Spleen (tissue), 11 donors: ENCODE data around the gene TERT. TPM values are rescaled to one million over a fixed set of nuclear protein-coding genes. Genes with fewer than 3 reads are reported as not detected.

ENCODE experiments used
- DNase-seq: peaks from one replicate; pipeline ENCODE4 v3.0.0-alpha.2; 2020
- H3K27ac ChIP-seq, 8 donors: fragments of 200-600 bp; sonication (generic) in 7 of 8; 1 replicate in 4 of 8; 2 replicates in 4 of 8; pipeline versions ENCODE4 v1.5.0 to v1.8.0; 2016 to 2021; ENCODE audit warnings: inconsistent platforms in 4 of 8, mild to moderate bottlenecking in 4 of 8, moderate library complexity in 1 of 8
- H3K27me3 ChIP-seq, 7 donors: fragments of 200-600 bp; sonication (generic) in 6 of 7; replicated peaks in 1 of 7; 1 replicate in 4 of 7; 2 replicates in 3 of 7; pipeline versions ENCODE4 v1.5.0 to v1.8.0; 2016 to 2021; ENCODE audit warnings: inconsistent platforms in 3 of 7, mild to moderate bottlenecking in 1 of 7
- H3K36me3 ChIP-seq, 6 donors: fragments of 200-600 bp; sonication (generic) in 5 of 6; 1 replicate in 4 of 6; 2 replicates in 2 of 6; pipeline versions ENCODE4 v1.5.0 to v1.8.0; 2016 to 2021; ENCODE audit warnings: inconsistent platforms in 2 of 6
- H3K4me1 ChIP-seq, 6 donors: fragments of 200-600 bp; sonication (generic) in 5 of 6; 1 replicate in 3 of 6; 2 replicates in 3 of 6; pipeline versions ENCODE4 v1.5.0 to v1.8.0; 2016 to 2021; ENCODE audit warnings: inconsistent platforms in 3 of 6
- H3K4me3 ChIP-seq, 8 donors: fragments of 200-600 bp; sonication (generic) in 7 of 8; 1 replicate in 4 of 8; 2 replicates in 4 of 8; pipeline versions ENCODE4 v1.5.0 to v1.8.0; 2016 to 2021; ENCODE audit warnings: inconsistent platforms in 4 of 8, mild to moderate bottlenecking in 4 of 8, moderate library complexity in 2 of 8
- H3K9me3 ChIP-seq, 8 donors: fragments of 200-600 bp; sonication (generic) in 7 of 8; 1 replicate in 4 of 8; 2 replicates in 4 of 8; pipeline versions ENCODE4 v1.5.0 to v1.8.0; 2016 to 2021; ENCODE audit warnings: inconsistent platforms in 4 of 8
- CTCF ChIP-seq, 11 experiments: fragments of 200-600 bp in 7 of 11; fragments of 450-650 bp in 4 of 11; sonication (generic) in 4 of 11; IDR thresholded peaks in 8 of 11; conservative IDR thresholded peaks in 3 of 11; 1 replicate in 7 of 11; 2 replicates in 4 of 11; pipeline versions ENCODE4 v1.4.0 to v1.8.0; 2016 to 2021; ENCODE audit warnings: antibody characterized with exemption in 11 of 11, inconsistent platforms in 4 of 11, mild to moderate bottlenecking in 1 of 11
- POLR2A ChIP-seq, 3 donors: fragments of 450-650 bp; IDR thresholded peaks; one replicate each; pipeline ENCODE4 v1.5.1; 2017; ENCODE audit warnings: antibody characterized with exemption in 3 of 3, mild to moderate bottlenecking in 1 of 3
- POLR2AphosphoS5 ChIP-seq, 3 donors: sonication (generic); formaldehyde crosslinking; IDR thresholded peaks; one replicate each; pipeline ENCODE4 v1.5.1; 2017; ENCODE audit warnings: antibody characterized with exemption in 3 of 3
- WGBS, 5 donors: extraction: QIAGEN DNeasy Blood & Tissue Kit in 3 of 5; methylation state at CpG; one replicate each; pipeline versions ENCODE4 v1.1.5 to v1.1.7; 2013 to 2018; 5-methylcytosine and 5-hydroxymethylcytosine counted together
- intact Hi-C: fragments of 100-400 bp; cut with DNase I; formaldehyde crosslinking; loops from one replicate; pipeline ENCODE4 v1.15.0; 2023; ENCODE audit warnings: low total_unique reads
- polyA plus RNA-seq, 3 donors: library from polyadenylated mRNA; stranded (reverse); fragments of 200-250 nt; gene quantifications; one replicate each; pipeline ENCODE4 v1.2.1, GENCODE V29; 2013
- total RNA-seq, 7 donors: library from RNA; depleted of rRNA in 3 of 7; stranded (reverse); fragments of >200 nt in 3 of 7; fragmentation: NEBNext Ultra II Directional in 4 of 7; extraction: Animal tissue kit (Norgen Biotek cat#: 25700) in 4 of 7; gene quantifications; one replicate each; pipeline versions ENCODE4 v1.1.0 to v1.2.1, GENCODE V29; 2016 to 2021
- donor health status: healthy with polysubstance abuse.
- donor health status: DM: no; HTN: no; CAD: no; lungs with moderate emphysema.
- donor health status: DM: no; HTN: no; CAD: no.
- donor health status: Bipolar disorder and iron deficiency.
- donor health status: healthy.
- donor health status: DM: no; HTN: no; CAD: no.
- donor health status: DM: yes; HTN: yes; CAD: no.

Gene TERT
- total and polyA plus RNA-seq, 10 donors, result 0.09 to 5.3 (median 0.40) TPM; not detected in 2

GRCh38 chr5:1274471-1274870 lies 20.4 kb downstream of the TERT start:
- H3K4me1 ChIP-seq, result no peaks in the 10 kb centered on the region
- no peak overlapping the region for H3K4me3 ChIP-seq
- intact Hi-C loops, result no loop called here
- H3K27ac ChIP-seq, result no peak overlapping the region
- H3K9me3 ChIP-seq, result peaks cover 0 to 10% (median 5%) of the 10 kb centered on the region in 8 donors
- no peaks in the 10 kb centered on the region for H3K36me3 ChIP-seq
- H3K27me3 ChIP-seq, result peaks cover 0 to 6% (median 0%) of the 10 kb centered on the region in 7 donors
- WGBS, 5 donors, result 87 to 90% (median 89%) methylated on average over 16 of the region's 16 CpGs
- TF ChIP-seq CTCF (IDR thresholded peaks at IDR 0.05 in 8 of 11, conservative IDR thresholded peaks at IDR 0.05 in 3 of 11) (no peak), POLR2AphosphoS5 (IDR thresholded peaks at IDR 0.05) (no peak), POLR2A (IDR thresholded peaks at IDR 0.05) (no peak)
- no peak for DNase-seq

DNA sequence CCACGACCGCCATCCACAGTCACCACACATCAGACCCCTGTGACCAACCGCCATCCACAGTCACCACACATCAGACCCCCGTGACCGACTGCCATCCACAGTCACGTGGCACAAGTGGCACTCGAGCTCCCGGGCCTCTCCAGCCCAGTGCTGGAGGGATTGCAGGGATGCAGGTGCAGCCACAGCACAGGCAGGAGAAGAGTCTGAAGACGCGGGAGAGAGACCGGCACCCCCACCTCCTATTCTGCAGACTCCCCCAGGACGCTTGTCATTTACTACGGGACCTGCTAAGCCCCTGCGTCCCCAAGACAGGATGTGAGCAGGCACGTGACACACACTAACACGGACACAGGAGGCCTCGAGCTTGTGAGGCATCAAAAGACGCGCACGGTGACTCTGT lies 21.1 kb downstream of the TERT start:
- intact Hi-C loops, result no loop called here
- Histone ChIP-seq H3K4me1 (no peaks in the 10 kb centered on the region), H3K36me3 (no peaks in the 10 kb centered on the region), H3K27me3 (peaks cover 0 to 6% (median 0%) of the 10 kb centered on the region in 7 donors), H3K27ac (no peak overlapping the region), H3K9me3 (peaks cover 0 to 8% (median 2%) of the 10 kb centered on the region in 8 donors), H3K4me3 (no peak overlapping the region)
- DNase-seq, result no peak
- no peak for TF ChIP-seq POLR2A (IDR thresholded peaks at IDR 0.05)
- TF ChIP-seq CTCF (IDR thresholded peaks at IDR 0.05 in 8 of 11, conservative IDR thresholded peaks at IDR 0.05 in 3 of 11), result no peak
- TF ChIP-seq POLR2AphosphoS5 (IDR thresholded peaks at IDR 0.05), result no peak
- 92 to 97% (median 95%) methylated on average over 18 to 20 of the region's 20 CpGs for WGBS, 5 donors

DNA sequence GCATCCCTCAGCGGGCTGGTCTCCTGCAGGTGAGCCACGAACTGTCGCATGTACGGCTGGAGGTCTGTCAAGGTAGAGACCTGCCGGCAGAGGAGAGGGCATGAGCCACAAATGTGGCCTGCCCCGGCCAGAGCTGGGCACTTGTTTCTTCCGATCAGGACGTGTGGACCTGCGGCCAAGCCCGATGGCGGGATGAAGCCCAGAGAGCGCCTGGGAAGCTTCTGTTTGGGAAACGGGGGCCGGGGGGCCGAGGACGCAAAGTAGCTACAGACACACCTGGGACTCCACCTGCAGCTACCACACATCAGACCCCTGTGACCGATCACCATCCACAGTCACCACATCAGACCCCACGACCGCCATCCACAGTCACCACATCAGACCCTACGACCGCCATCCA lies 22.7 kb downstream of the TERT start:
- TF ChIP-seq CTCF (IDR thresholded peaks at IDR 0.05 in 8 of 11, conservative IDR thresholded peaks at IDR 0.05 in 3 of 11) (no peak), POLR2AphosphoS5 (IDR thresholded peaks at IDR 0.05) (no peak), POLR2A (IDR thresholded peaks at IDR 0.05) (no peak)
- DNase-seq, result no peak

DNA sequence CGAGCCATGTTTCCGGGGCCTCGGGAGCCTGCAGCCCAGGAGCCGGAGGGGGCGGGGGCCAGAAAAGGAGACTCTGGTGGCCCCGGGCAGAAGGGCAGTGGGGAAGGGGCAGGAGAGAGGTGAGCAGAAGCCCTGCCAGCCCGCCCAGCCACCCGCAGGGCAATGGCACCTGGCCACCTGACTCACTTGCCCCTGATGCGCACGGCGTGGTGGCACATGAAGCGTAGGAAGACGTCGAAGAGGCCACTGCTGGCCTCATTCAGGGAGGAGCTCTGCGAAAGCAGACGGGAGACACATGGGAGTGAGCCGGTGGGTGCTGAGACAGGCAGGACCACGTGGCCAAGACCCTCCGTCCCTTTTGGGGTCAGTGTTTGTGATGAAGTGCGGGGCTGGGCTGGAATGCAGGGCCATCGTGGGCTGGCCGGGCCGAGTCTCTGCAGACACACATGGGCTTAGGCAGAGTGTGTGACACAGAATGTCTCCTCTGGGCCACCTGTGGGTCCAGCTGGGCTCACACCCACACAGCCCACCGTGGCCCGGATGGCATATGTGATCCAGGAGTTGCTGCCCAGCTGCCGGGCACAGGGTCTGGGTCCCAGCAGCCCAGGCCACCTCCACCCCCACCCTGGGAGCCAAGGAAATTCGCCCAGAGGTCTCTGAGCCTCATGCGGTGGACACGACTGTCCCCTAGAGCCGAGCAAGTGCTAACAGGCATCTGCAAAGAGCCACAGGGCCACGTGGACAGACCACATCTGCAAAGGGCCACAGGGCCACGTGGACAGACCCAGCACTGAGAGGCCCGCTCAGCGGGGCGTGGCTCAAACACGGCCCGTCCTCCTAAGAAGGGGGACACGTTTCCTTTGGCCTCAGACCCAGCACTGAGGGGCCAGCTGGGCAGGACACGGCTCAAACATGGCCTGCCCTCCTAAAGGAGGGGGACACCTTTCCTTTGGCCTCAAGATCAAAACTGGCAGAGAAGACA lies 23.6 kb downstream of the TERT start:
- Histone ChIP-seq H3K9me3 (no peaks in the 10 kb centered on the region), H3K36me3 (no peaks in the 10 kb centered on the region), H3K27ac (no peak overlapping the region), H3K4me1 (no peaks in the 10 kb centered on the region), H3K4me3 (no peak overlapping the region), H3K27me3 (peaks cover 0 to 6% (median 0%) of the 10 kb centered on the region in 7 donors)
- intact Hi-C loops, result no loop called here
- DNase-seq, result no peak
- TF ChIP-seq CTCF (IDR thresholded peaks at IDR 0.05 in 8 of 11, conservative IDR thresholded peaks at IDR 0.05 in 3 of 11) (no peak), POLR2AphosphoS5 (IDR thresholded peaks at IDR 0.05) (no peak), POLR2A (IDR thresholded peaks at IDR 0.05) (no peak)
- 93 to 95% (median 94%) methylated on average over 31 to 39 of the region's 39 CpGs for WGBS, 5 donors

More for the DNA sequence above, 22.7 kb downstream of the TERT start:
- no peak overlapping the region for H3K4me3 ChIP-seq
- H3K36me3 ChIP-seq, result no peaks in the 10 kb centered on the region
- peaks cover 0 to 6% (median 0%) of the 10 kb centered on the region in 7 donors for H3K27me3 ChIP-seq
- WGBS, 5 donors, result 95 to 98% (median 96%) methylated on average over 16 to 21 of the region's 21 CpGs
- H3K9me3 ChIP-seq, result no peaks in the 10 kb centered on the region
- no peak overlapping the region for H3K27ac ChIP-seq
- intact Hi-C loops, result no loop called here
- no peaks in the 10 kb centered on the region for H3K4me1 ChIP-seq
